HUES64 (cell line): Measurements from ENCODE around the gene PDIA3.
"Not testable (repeated sequence)": the region's sequence is repeated elsewhere in the genome, so short reads cannot be mapped to it uniquely, and the experiment has no call there.

Source experiments
- H3K27ac ChIP-seq: 2 replicates; pipeline ENCODE4 v1.7.0; 2013; ENCODE audit warnings: low read depth, low read length, inconsistent platforms
- H3K27me3 ChIP-seq: 2 replicates; pipeline ENCODE4 v1.6.1; 2013; ENCODE audit warnings: mild to moderate bottlenecking, low read length; ENCODE audit not compliant: insufficient read depth
- H3K36me3 ChIP-seq: 2 replicates; pipeline ENCODE4 v1.6.1; 2013; ENCODE audit warnings: mild to moderate bottlenecking, low read length; ENCODE audit not compliant: insufficient read depth
- H3K4me1 ChIP-seq: 2 replicates; pipeline ENCODE4 v1.6.1; 2013; ENCODE audit warnings: mild to moderate bottlenecking, low read length, moderate library complexity; ENCODE audit not compliant: insufficient read depth
- H3K4me3 ChIP-seq: 2 replicates; pipeline ENCODE4 v1.5.1; 2013; ENCODE audit warnings: mild to moderate bottlenecking, low read length, moderate library complexity
- H3K9ac ChIP-seq: 2 replicates; pipeline ENCODE4 v1.6.1; 2013; ENCODE audit warnings: mild to moderate bottlenecking, low read depth, low read length
- H3K9me3 ChIP-seq: 2 replicates; pipeline ENCODE4 v1.6.1; 2013; ENCODE audit warnings: low read depth, low read length; ENCODE audit not compliant: insufficient read depth
- WGBS: fragments of 150-250, 120-280 bp; methylation state at CpG from one replicate; pipeline ENCODE4 v1.1.7; 2013; ENCODE audit warnings: missing lambda C conversion rate; 5-methylcytosine and 5-hydroxymethylcytosine counted together

Gene PDIA3

DNA sequence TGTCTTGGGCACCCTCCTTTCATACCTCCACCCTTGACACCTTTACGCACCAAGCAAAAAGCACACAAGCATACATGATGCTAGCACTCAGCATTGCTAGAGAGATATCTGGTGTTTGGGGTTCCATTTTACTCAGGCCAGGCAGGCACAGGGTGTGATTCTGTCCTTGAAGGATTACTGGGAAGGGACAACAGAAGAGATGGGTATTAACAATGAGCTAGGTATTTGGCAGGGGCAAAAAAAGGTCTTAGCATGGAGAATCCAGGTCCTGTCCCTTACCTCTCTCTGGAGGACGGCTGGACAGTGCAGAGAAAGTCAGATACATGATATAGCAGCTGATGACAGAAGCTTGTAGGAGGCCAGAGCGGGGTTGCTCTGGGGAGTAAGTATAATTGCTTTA is 50.3 kb downstream of the PDIA3 start:
- Histone ChIP-seq H3K27ac (peak overlapping the region; percentile 66; the same call in 1 of the 2 replicates), H3K9ac (no peak overlapping the region), H3K4me3 (no peak overlapping the region), H3K9me3 (no peaks in the 10 kb centered on the region), H3K36me3 (peaks cover 63% of the 10 kb centered on the region), H3K27me3 (no peaks in the 10 kb centered on the region), H3K4me1 (peaks cover 41% of the 10 kb centered on the region)
- 95% methylated on average over 2 of the region's 3 CpGs for WGBS

GRCh38 chr15:43799209-43799944 is 53.1 kb downstream of the PDIA3 start:
- Histone ChIP-seq H3K27ac (peak overlapping the region; percentile 64), H3K9ac (no peak overlapping the region), H3K4me1 (peaks cover 29% of the 10 kb centered on the region), H3K9me3 (no peaks in the 10 kb centered on the region), H3K4me3 (no peak overlapping the region), H3K36me3 (peaks cover 77% of the 10 kb centered on the region), H3K27me3 (no peaks in the 10 kb centered on the region)
- 92% methylated on average over 16 of the region's 16 CpGs for WGBS

DNA sequence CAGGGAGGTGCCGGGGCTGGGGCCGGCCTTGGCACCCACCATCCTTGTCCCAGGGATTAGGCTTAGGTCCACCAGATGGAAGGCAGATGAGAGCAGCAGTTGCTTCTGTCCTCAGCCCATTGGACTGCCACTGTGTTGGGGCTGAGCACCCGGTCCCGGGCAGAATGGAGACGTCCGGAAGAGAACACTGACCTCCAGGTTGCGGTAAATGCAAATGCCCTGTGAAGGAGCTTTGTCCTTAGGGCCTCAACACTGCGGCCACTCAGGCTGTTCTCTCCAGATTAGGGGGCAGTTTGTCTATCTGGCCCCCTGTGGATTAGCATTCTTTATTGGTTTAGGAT is 53.7 kb downstream of the PDIA3 start, which contains the start of gene SERINC4:
Gene SERINC4, minus strand, starts transcription at position 276 of the 341 bp plus-strand sequence. Its CDS starts 234 bp downstream, at position 42.
- WGBS: 94% methylated on average over 8 of the region's 8 CpGs
- peaks cover 77% of the 10 kb centered on the region for H3K36me3 ChIP-seq

DNA sequence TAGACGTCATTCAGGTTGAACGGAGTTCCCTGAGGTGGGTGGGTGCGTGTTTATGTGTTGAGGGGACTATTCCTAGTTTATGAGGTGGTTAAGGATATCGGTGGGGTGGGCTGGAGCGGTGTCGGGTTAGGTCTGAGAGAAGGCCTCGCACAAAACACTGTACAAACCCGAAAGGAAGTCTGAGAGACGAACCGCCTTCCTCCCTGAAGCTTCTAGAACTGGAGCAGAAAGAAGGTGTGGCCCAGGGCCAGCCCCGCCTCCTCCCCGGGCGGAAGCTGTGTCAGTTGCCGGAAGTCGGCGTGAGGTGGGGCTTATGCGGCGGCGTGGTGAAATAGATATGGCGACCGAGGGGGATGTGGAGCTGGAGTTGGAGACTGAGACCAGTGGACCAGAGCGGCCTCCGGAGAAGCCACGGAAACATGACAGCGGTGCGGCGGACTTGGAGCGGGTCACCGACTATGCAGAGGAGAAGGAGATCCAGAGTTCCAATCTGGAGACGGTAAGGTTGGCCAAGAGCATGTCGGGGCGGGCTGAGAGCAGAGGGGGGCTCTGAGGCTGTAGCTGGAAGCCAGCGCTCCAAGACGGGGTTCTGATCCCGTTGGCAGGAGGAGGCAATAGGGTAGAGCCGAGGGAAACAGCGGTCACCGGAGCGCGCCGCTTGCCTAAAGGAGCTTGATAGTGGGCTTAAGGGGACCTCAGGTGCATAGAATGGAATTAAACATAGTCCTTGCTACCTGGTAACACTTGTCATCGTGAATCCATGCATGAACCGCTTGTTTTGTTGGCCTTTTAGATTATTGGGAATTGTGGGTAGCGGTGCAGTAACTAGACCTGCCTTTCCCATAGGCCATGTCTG is 54.3 kb downstream of the PDIA3 start, which contains the start of gene HYPK:
Gene HYPK, plus strand, starts transcription at position 314 of the 856 bp plus-strand sequence. Its CDS starts 24 bp downstream, at position 338.
- no peaks in the 10 kb centered on the region for H3K9me3 ChIP-seq
- H3K9ac ChIP-seq: peak within 1 kb of the TSS; percentile 77
- WGBS: 12% methylated on average over 44 of the region's 44 CpGs
- H3K27ac ChIP-seq: peak within 1 kb of the TSS; percentile 64
- H3K36me3 ChIP-seq: peaks cover 77% of the 10 kb centered on the region
- peaks cover 19% of the 10 kb centered on the region for H3K4me1 ChIP-seq
- H3K27me3 ChIP-seq: no peaks in the 10 kb centered on the region
- H3K4me3 ChIP-seq: peak within 1 kb of the TSS; percentile 86

More for the DNA sequence above, 53.7 kb downstream of the PDIA3 start, which contains the start of gene SERINC4:
- peak within 1 kb of the TSS; percentile 86 for H3K4me3 ChIP-seq
- peak within 1 kb of the TSS; percentile 77 for H3K9ac ChIP-seq
- H3K27me3 ChIP-seq: no peaks in the 10 kb centered on the region
- H3K9me3 ChIP-seq: no peaks in the 10 kb centered on the region
- peaks cover 24% of the 10 kb centered on the region for H3K4me1 ChIP-seq
- H3K27ac ChIP-seq: peak within 1 kb of the TSS; percentile 64

DNA sequence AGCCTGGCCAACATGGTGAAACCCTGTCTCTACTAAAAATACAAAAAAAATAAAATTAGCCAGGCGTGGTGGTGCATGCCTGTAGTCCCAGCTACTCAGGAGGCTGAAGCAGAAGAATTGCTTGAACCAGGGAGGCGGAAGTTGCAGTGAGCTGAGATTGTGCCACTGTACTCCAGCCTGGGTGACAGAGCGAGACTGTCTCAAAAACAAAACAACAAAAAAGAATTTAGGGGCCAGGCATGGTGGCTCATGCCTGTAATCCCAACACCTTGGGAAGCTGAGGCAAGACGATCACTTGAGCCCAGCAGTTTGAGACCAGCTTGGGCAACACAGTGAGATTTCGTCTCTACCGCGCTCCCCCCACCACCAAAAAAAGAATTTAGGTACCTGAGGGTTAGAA is 56.4 kb downstream of the PDIA3 start:
- not testable (repeated sequence) for H3K4me3 ChIP-seq, H3K9ac ChIP-seq, H3K27ac ChIP-seq, H3K4me1 ChIP-seq, H3K9me3 ChIP-seq, H3K27me3 ChIP-seq
- WGBS: 94% methylated on average over 5 of the region's 7 CpGs
- peaks cover 79% of the 10 kb centered on the region for H3K36me3 ChIP-seq

GRCh38 chr15:43808435-43808950 is 62.3 kb downstream of the PDIA3 start:
- no peaks in the 10 kb centered on the region for H3K27me3 ChIP-seq
- no peaks in the 10 kb centered on the region for H3K4me1 ChIP-seq
- no peak overlapping the region for H3K9ac ChIP-seq
- no peaks in the 10 kb centered on the region for H3K9me3 ChIP-seq
- WGBS: 96% methylated on average over 5 of the region's 5 CpGs
- H3K36me3 ChIP-seq: peaks cover 92% of the 10 kb centered on the region
- no peak overlapping the region for H3K4me3 ChIP-seq
- no peak overlapping the region for H3K27ac ChIP-seq

GRCh38 chr15:43808960-43809678 is 62.9 kb downstream of the PDIA3 start:
- Histone ChIP-seq H3K27ac (no peak overlapping the region), H3K36me3 (peaks cover 93% of the 10 kb centered on the region), H3K9me3 (no peaks in the 10 kb centered on the region), H3K4me3 (no peak overlapping the region), H3K4me1 (no peaks in the 10 kb centered on the region), H3K27me3 (no peaks in the 10 kb centered on the region), H3K9ac (no peak overlapping the region)
- WGBS: 98% methylated on average over 5 of the region's 6 CpGs

DNA sequence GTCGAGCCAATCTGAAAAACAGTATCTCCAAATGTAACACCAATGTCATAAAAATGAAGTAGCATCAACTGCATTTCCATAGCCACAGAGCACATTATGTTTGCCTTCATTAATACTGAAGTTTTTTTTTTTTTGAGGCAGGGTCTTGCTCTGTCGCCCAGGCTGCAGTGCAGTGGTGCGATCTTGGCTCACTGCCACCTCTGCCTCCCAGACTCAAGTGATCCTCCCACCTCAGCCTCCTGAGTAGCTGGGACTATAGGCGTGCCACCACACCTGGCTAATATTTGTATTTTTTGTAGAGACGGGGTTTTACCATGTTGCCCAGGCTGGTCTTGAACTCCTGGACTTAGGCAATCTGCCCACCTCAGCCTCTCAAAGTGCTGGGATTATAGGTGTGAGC is 68.8 kb downstream of the PDIA3 start:
- H3K4me1 ChIP-seq, H3K27me3 ChIP-seq, H3K27ac ChIP-seq, H3K9ac ChIP-seq, H3K9me3 ChIP-seq, H3K4me3 ChIP-seq: not testable (repeated sequence)
- 97% methylated on average over 5 of the region's 5 CpGs for WGBS
- peaks cover 71% of the 10 kb centered on the region for H3K36me3 ChIP-seq

GRCh38 chr15:43821505-43821904 is 75.3 kb downstream of the PDIA3 start:
- Histone ChIP-seq H3K27me3 (peaks cover 8% of the 10 kb centered on the region; the same call in 1 of the 2 replicates), H3K27ac (no peak overlapping the region), H3K36me3 (peaks cover 30% of the 10 kb centered on the region), H3K9ac (no peak overlapping the region), H3K9me3 (peaks cover 5% of the 10 kb centered on the region; the same call in 1 of the 2 replicates), H3K4me3 (no peak overlapping the region), H3K4me1 (no peaks in the 10 kb centered on the region; the same call in 1 of the 2 replicates)
- 100% methylated on average over 1 of the region's 3 CpGs for WGBS
